HG03457 (cell line): ENCODE measurements around the gene CCR2.

Experiments
- ATAC-seq: cut with Tn5 transposase; IDR thresholded peaks from one replicate; pipeline ENCODE4 v1.9.1; 2021; ENCODE audit warnings: moderate number of reproducible peaks; ENCODE audit not compliant: unreplicated experiment

CCR2 gene

GRCh38 chr3:46354478-46354877, 567 bp downstream of the CCR2 start:
- no peak for ATAC-seq

- no peak for ATAC-seq
These were observed 1.1 kb downstream of the CCR2 start for GRCh38 chr3:46354984-46355383.

GRCh38 chr3:46356276-46356675, 2.4 kb downstream of the CCR2 start:
- ATAC-seq: no peak

- ATAC-seq: no peak
These were observed 3.0 kb downstream of the CCR2 start for GRCh38 chr3:46356909-46357308.

- no peak for ATAC-seq
These were observed 4.6 kb downstream of the CCR2 start for GRCh38 chr3:46358466-46358865.

GRCh38 chr3:46359733-46360493, 6.0 kb downstream of the CCR2 start:
- no peak for ATAC-seq

- ATAC-seq: no peak
These were observed 7.0 kb downstream of the CCR2 start for GRCh38 chr3:46360907-46361306.

- ATAC-seq: no peak
These were observed 7.7 kb downstream of the CCR2 start for GRCh38 chr3:46361408-46362283.

- no peak for ATAC-seq
These were observed 11.1 kb downstream of the CCR2 start for GRCh38 chr3:46365041-46365440.

GRCh38 chr3:46365737-46366524, 12.0 kb downstream of the CCR2 start:
- ATAC-seq: no peak

- ATAC-seq: no peak
These were observed 13.9 kb downstream of the CCR2 start for GRCh38 chr3:46367811-46368210.

GRCh38 chr3:46368569-46368968, 14.7 kb downstream of the CCR2 start:
- no peak for ATAC-seq

- no peak for ATAC-seq
These were observed 15.2 kb downstream of the CCR2 start for GRCh38 chr3:46369151-46369550.

- no peak for ATAC-seq
These were observed 15.8 kb downstream of the CCR2 start for GRCh38 chr3:46369675-46370132.

- ATAC-seq: no peak
These were observed 17.1 kb downstream of the CCR2 start, which contains the start of gene CCR5 for GRCh38 chr3:46370839-46371518. Gene CCR5, plus strand, starts transcription at chr3:46370946. Its CDS starts 1,957 bp downstream, at chr3:46372903.

- ATAC-seq: no peak
These were observed 17.8 kb downstream of the CCR2 start for GRCh38 chr3:46371519-46372340.

GRCh38 chr3:46372492-46373359, 18.8 kb downstream of the CCR2 start:
- ATAC-seq: no peak

- no peak for ATAC-seq
These were observed 20.8 kb downstream of the CCR2 start for GRCh38 chr3:46374755-46375154.

- ATAC-seq: no peak
These were observed 21.3 kb downstream of the CCR2 start for GRCh38 chr3:46375218-46375617.
